Calu3 (cell line): ENCODE measurements around the gene SV2A. TPM values are rescaled to one million over a fixed set of nuclear protein-coding genes. Genes with fewer than 3 reads are reported as not detected.
"Not testable (repeated sequence)": the region's sequence is repeated elsewhere in the genome, so short reads cannot be mapped to it uniquely, and the experiment has no call there.

Experiments
- BruUV-seq: library from RNA; stranded (reverse); fragments of 400-500 nt; replicated peaks from 2 replicates; lab custom pipeline; 2021; lab: Mats Ljungman, UMichigan
- CTCF ChIA-PET: fragments of 300-600 bp; sonication (Branson Sonifier 250); formaldehyde crosslinking; loops from one replicate; lab custom pipeline; 2022; ENCODE audit warnings: antibody characterized with exemption; lab: Charles Lee
- DNase-seq: peaks from one replicate; pipeline ENCODE4 v3.0.0; 2022
- H3K27ac Mint-ChIP-seq: one replicate; pipeline ENCODE4 v1.8.0; 2022; ENCODE audit warnings: mixed read lengths; ENCODE audit not compliant: unreplicated experiment
- H3K27me3 Mint-ChIP-seq: one replicate; pipeline ENCODE4 v1.8.0; 2022; ENCODE audit warnings: mixed read lengths; ENCODE audit not compliant: unreplicated experiment
- H3K36me3 Mint-ChIP-seq: one replicate; pipeline ENCODE4 v1.8.0; 2022; ENCODE audit warnings: mild to moderate bottlenecking, moderate library complexity, mixed read lengths; ENCODE audit not compliant: insufficient read depth, unreplicated experiment
- H3K4me1 Mint-ChIP-seq: one replicate; pipeline ENCODE4 v1.8.0; 2022; ENCODE audit warnings: mild to moderate bottlenecking, low read depth, mixed read lengths; ENCODE audit not compliant: unreplicated experiment
- H3K4me3 Mint-ChIP-seq: one replicate; pipeline ENCODE4 v1.8.0; 2022; ENCODE audit warnings: mild to moderate bottlenecking, low read depth, moderate library complexity, mixed read lengths; ENCODE audit not compliant: unreplicated experiment
- H3K9me3 Mint-ChIP-seq: one replicate; pipeline ENCODE4 v1.8.0; 2022; ENCODE audit warnings: low read depth, mixed read lengths; ENCODE audit not compliant: unreplicated experiment
- CTCF ChIP-seq: fragments of 200-600 bp; IDR thresholded peaks from one replicate; pipeline ENCODE4 v1.8.0; 2022; ENCODE audit warnings: antibody characterized with exemption; ENCODE audit not compliant: unreplicated experiment
- intact Hi-C: fragments of 100-400 bp; cut with micrococcal nuclease; formaldehyde crosslinking; loops from one replicate; pipeline ENCODE4 v1.10.0; 2022; ENCODE audit not compliant: unreplicated experiment
- total RNA-seq: library from RNA; stranded (reverse); gene quantifications from 2 replicates; pipeline ENCODE4 v1.2.3, GENCODE V29; 2022

The SV2A gene
- total RNA-seq, 1 experiment from 2014 or later, result 0.12 TPM

- Mint-ChIP-seq H3K9me3 (no peaks in the 10 kb centered on the region), H3K27me3 (no peaks in the 10 kb centered on the region), H3K36me3 (peaks cover 61% of the 10 kb centered on the region), H3K4me3 (no peak overlapping the region), H3K4me1 (no peaks in the 10 kb centered on the region), H3K27ac (no peak overlapping the region)
- CTCF ChIA-PET, result no interaction called here
- no TSS peak for BruUV-seq
- no peak for DNase-seq
- intact Hi-C loops, result loop anchor here (1.0 to 5.0 kb wide), 3 partner anchors 87 to 224 kb away; no protein-coding TSS in a partner anchor
- no peak for TF ChIP-seq CTCF
Observed at GRCh38 chr1:149963358-149963757, 45.7 kb upstream of the SV2A start.

- Mint-ChIP-seq H3K27me3 (no peaks in the 10 kb centered on the region), H3K36me3 (peaks cover 68% of the 10 kb centered on the region), H3K9me3 (no peaks in the 10 kb centered on the region), H3K27ac (no peak overlapping the region), H3K4me1 (no peaks in the 10 kb centered on the region), H3K4me3 (no peak overlapping the region)
- no TSS peak for BruUV-seq
- TF ChIP-seq CTCF, result no peak
- CTCF ChIA-PET, result interaction anchor here (0.7 to 1.1 kb wide), 4 partner anchors 24 to 225 kb away, joined by 3 to 14 read pairs (median 4); partner anchors contain the start of gene OTUD7B
- intact Hi-C loops, result loop anchor here (1.0 to 5.0 kb wide), 3 partner anchors 88 to 225 kb away; no protein-coding TSS in a partner anchor
- DNase-seq, result no peak
Observed at GRCh38 chr1:149962736-149963135, 45.1 kb upstream of the SV2A start.

GRCh38 chr1:149962039-149962647 lies 44.5 kb upstream of the SV2A start:
- CTCF ChIA-PET, result interaction anchor here (0.7 to 1.1 kb wide), 4 partner anchors 24 to 225 kb away, joined by 3 to 14 read pairs (median 4); partner anchors contain the start of gene OTUD7B
- Mint-ChIP-seq H3K4me1 (no peaks in the 10 kb centered on the region), H3K27me3 (no peaks in the 10 kb centered on the region), H3K36me3 (peaks cover 69% of the 10 kb centered on the region), H3K9me3 (no peaks in the 10 kb centered on the region), H3K27ac (no peak overlapping the region), H3K4me3 (no peak overlapping the region)
- BruUV-seq, result no TSS peak
- DNase-seq, result peak; percentile 64
- intact Hi-C loops, result loop anchor here (5.0 kb wide), 2 partner anchors 205 to 225 kb away; no protein-coding TSS in a partner anchor
- TF ChIP-seq CTCF, result peak; percentile 44

- H3K4me3 Mint-ChIP-seq, H3K4me1 Mint-ChIP-seq, H3K27ac Mint-ChIP-seq, BruUV-seq, H3K9me3 Mint-ChIP-seq, CTCF ChIA-PET, intact Hi-C loops, DNase-seq, H3K27me3 Mint-ChIP-seq: not testable (repeated sequence)
- H3K36me3 Mint-ChIP-seq, result peaks cover 43% of the 10 kb centered on the region
Observed at GRCh38 chr1:149957548-149957947, 39.9 kb upstream of the SV2A start.

GRCh38 chr1:149949911-149950310 lies 32.3 kb upstream of the SV2A start:
- H3K27ac Mint-ChIP-seq, result no peak overlapping the region
- no peak for TF ChIP-seq CTCF
- DNase-seq, result no peak
- no TSS peak for BruUV-seq
- H3K9me3 Mint-ChIP-seq, result peaks cover 2% of the 10 kb centered on the region
- H3K27me3 Mint-ChIP-seq, result no peaks in the 10 kb centered on the region
- H3K36me3 Mint-ChIP-seq, result peaks cover 42% of the 10 kb centered on the region
- H3K4me3 Mint-ChIP-seq, result no peak overlapping the region
- CTCF ChIA-PET, result no interaction called here
- H3K4me1 Mint-ChIP-seq, result no peaks in the 10 kb centered on the region
- intact Hi-C loops, result no loop called here
